IgD-negative memory B cell (primary cell): ENCODE results near the gene CCDC83. TPM values are rescaled to one million over a fixed set of nuclear protein-coding genes. Genes with fewer than 3 reads are reported as not detected.
A peak's percentile ranks its signal among the peaks of the same experiment; 100 is the strongest.

Experiments
- H3K27ac Mint-ChIP-seq, 3 donors: one replicate each; pipeline ENCODE4 v1.8.0; 2020 to 2022; ENCODE audit warnings: mild to moderate bottlenecking in 3 of 3, mixed read lengths in 3 of 3, moderate library complexity in 1 of 3
- H3K27me3 Mint-ChIP-seq: one replicate; pipeline ENCODE4 v1.8.0; 2021; ENCODE audit warnings: mixed read lengths
- H3K36me3 Mint-ChIP-seq: one replicate; pipeline ENCODE4 v1.8.0; 2020; ENCODE audit warnings: mild to moderate bottlenecking, mixed read lengths
- H3K4me1 Mint-ChIP-seq, 3 donors: one replicate each; pipeline ENCODE4 v1.8.0; 2020 to 2022; ENCODE audit warnings: mixed read lengths in 3 of 3, mild to moderate bottlenecking in 1 of 3
- H3K4me3 Mint-ChIP-seq, 4 donors: one replicate each; pipeline ENCODE4 v1.8.0; 2020 to 2022; ENCODE audit warnings: mild to moderate bottlenecking in 4 of 4, mixed read lengths in 4 of 4, moderate library complexity in 3 of 4
- H3K9me3 Mint-ChIP-seq, 3 donors: one replicate each; pipeline ENCODE4 v1.8.0; 2020 to 2021; ENCODE audit warnings: mixed read lengths in 3 of 3, mild to moderate bottlenecking in 1 of 3
- polyA plus RNA-seq: library from polyadenylated mRNA; unstranded; fragments of 300-500 nt; fragmentation: Illumina TruSeq; gene quantifications from one replicate; pipeline ENCODE4 v1.2.3, GENCODE V29; 2021

Gene CCDC83
- polyA plus RNA-seq, 1 donor from 2014 or later = 0.14 TPM

- H3K4me1 Mint-ChIP-seq = no peaks in the 10 kb centered on the region
- H3K27me3 Mint-ChIP-seq = peaks cover 4% of the 10 kb centered on the region
- H3K4me3 Mint-ChIP-seq = no peak overlapping the region
- no peak overlapping the region for H3K27ac Mint-ChIP-seq
- peaks cover 4% of the 10 kb centered on the region for H3K36me3 Mint-ChIP-seq
- peaks cover 0 to 9% (median 6%) of the 10 kb centered on the region in 3 donors for H3K9me3 Mint-ChIP-seq
Observed at GRCh38 chr11:85934596-85935169, 79.5 kb downstream of the CCDC83 start.

GRCh38 chr11:85935751-85936150, 80.6 kb downstream of the CCDC83 start:
- peaks cover 2% of the 10 kb centered on the region for H3K36me3 Mint-ChIP-seq
- H3K9me3 Mint-ChIP-seq = peaks cover 0 to 5% (median 5%) of the 10 kb centered on the region in 3 donors
- H3K4me3 Mint-ChIP-seq = no peak overlapping the region
- peaks cover 3% of the 10 kb centered on the region for H3K27me3 Mint-ChIP-seq
- no peaks in the 10 kb centered on the region for H3K4me1 Mint-ChIP-seq
- H3K27ac Mint-ChIP-seq = no peak overlapping the region

- H3K36me3 Mint-ChIP-seq = peaks cover 2% of the 10 kb centered on the region
Observed at GRCh38 chr11:85937835-85938234, 82.7 kb downstream of the CCDC83 start.

GRCh38 chr11:85939099-85940015, 84.2 kb downstream of the CCDC83 start:
- Mint-ChIP-seq H3K4me3 (no peak overlapping the region), H3K4me1 (no peaks in the 10 kb centered on the region), H3K36me3 (peaks cover 2% of the 10 kb centered on the region), H3K27me3 (no peaks in the 10 kb centered on the region), H3K27ac (no peak overlapping the region), H3K9me3 (peaks cover 0 to 6% (median 5%) of the 10 kb centered on the region in 3 donors)

More at GRCh38 chr11:85937835-85938234, 82.7 kb downstream of the CCDC83 start:
- H3K9me3 Mint-ChIP-seq = peaks cover 0 to 5% (median 4%) of the 10 kb centered on the region in 3 donors
- no peak overlapping the region for H3K27ac Mint-ChIP-seq
- no peak overlapping the region for H3K4me3 Mint-ChIP-seq
- H3K27me3 Mint-ChIP-seq = no peaks in the 10 kb centered on the region
- H3K4me1 Mint-ChIP-seq = no peaks in the 10 kb centered on the region

- H3K4me3 Mint-ChIP-seq = no peak overlapping the region
- peaks cover 4 to 10% (median 7%) of the 10 kb centered on the region in 3 donors for H3K9me3 Mint-ChIP-seq
- no peak overlapping the region for H3K27ac Mint-ChIP-seq
- peaks cover 2% of the 10 kb centered on the region for H3K36me3 Mint-ChIP-seq
- H3K4me1 Mint-ChIP-seq = no peaks in the 10 kb centered on the region
- no peaks in the 10 kb centered on the region for H3K27me3 Mint-ChIP-seq
Observed at GRCh38 chr11:85941380-85941973, 86.3 kb downstream of the CCDC83 start.

GRCh38 chr11:85945296-85945695, 90.1 kb downstream of the CCDC83 start:
- Mint-ChIP-seq H3K27ac (no peak overlapping the region), H3K36me3 (no peaks in the 10 kb centered on the region), H3K27me3 (no peaks in the 10 kb centered on the region), H3K9me3 (peaks cover 4 to 8% (median 7%) of the 10 kb centered on the region in 3 donors), H3K4me3 (no peak overlapping the region), H3K4me1 (peaks cover 0 to 4% (median 2%) of the 10 kb centered on the region in 3 donors)

- Mint-ChIP-seq H3K36me3 (no peaks in the 10 kb centered on the region), H3K4me3 (no peak overlapping the region), H3K27ac (peak overlapping the region in 1 of 3 donors; percentile 2), H3K4me1 (peaks cover 0 to 4% (median 2%) of the 10 kb centered on the region in 3 donors), H3K9me3 (peaks cover 6 to 8% (median 8%) of the 10 kb centered on the region in 3 donors), H3K27me3 (no peaks in the 10 kb centered on the region)
Observed at GRCh38 chr11:85945788-85946187, 90.6 kb downstream of the CCDC83 start.

GRCh38 chr11:85946221-85946620, 91.0 kb downstream of the CCDC83 start:
- H3K4me3 Mint-ChIP-seq = no peak overlapping the region
- H3K27ac Mint-ChIP-seq = peak overlapping the region in 1 of 3 donors; percentile 2
- peaks cover 0 to 4% (median 2%) of the 10 kb centered on the region in 3 donors for H3K4me1 Mint-ChIP-seq
- no peaks in the 10 kb centered on the region for H3K27me3 Mint-ChIP-seq
- no peaks in the 10 kb centered on the region for H3K36me3 Mint-ChIP-seq
- peaks cover 8 to 10% (median 9%) of the 10 kb centered on the region in 3 donors for H3K9me3 Mint-ChIP-seq

GRCh38 chr11:85947431-85948272, 92.5 kb downstream of the CCDC83 start:
- Mint-ChIP-seq H3K27ac (no peak overlapping the region), H3K27me3 (no peaks in the 10 kb centered on the region), H3K4me3 (no peak overlapping the region), H3K36me3 (no peaks in the 10 kb centered on the region), H3K9me3 (peaks cover 8 to 13% (median 12%) of the 10 kb centered on the region in 3 donors), H3K4me1 (peaks cover 0 to 4% (median 2%) of the 10 kb centered on the region in 3 donors)

GRCh38 chr11:85948884-85949283, 93.7 kb downstream of the CCDC83 start:
- Mint-ChIP-seq H3K27me3 (no peaks in the 10 kb centered on the region), H3K9me3 (peaks cover 7 to 23% (median 14%) of the 10 kb centered on the region in 3 donors), H3K4me1 (peaks cover 0 to 4% (median 2%) of the 10 kb centered on the region in 3 donors), H3K4me3 (no peak overlapping the region), H3K27ac (peak overlapping the region in 1 of 3 donors; percentile 34), H3K36me3 (peaks cover 4% of the 10 kb centered on the region)

GRCh38 chr11:85949798-85950197, 94.6 kb downstream of the CCDC83 start:
- H3K36me3 Mint-ChIP-seq = peaks cover 4% of the 10 kb centered on the region
- peaks cover 6 to 26% (median 14%) of the 10 kb centered on the region in 3 donors for H3K9me3 Mint-ChIP-seq
- H3K4me1 Mint-ChIP-seq = peaks cover 0 to 4% (median 2%) of the 10 kb centered on the region in 3 donors
- no peak overlapping the region for H3K27ac Mint-ChIP-seq
- no peak overlapping the region for H3K4me3 Mint-ChIP-seq
- H3K27me3 Mint-ChIP-seq = no peaks in the 10 kb centered on the region

- peaks cover 1 to 29% (median 11%) of the 10 kb centered on the region in 3 donors for H3K9me3 Mint-ChIP-seq
- peaks cover 0 to 4% (median 2%) of the 10 kb centered on the region in 3 donors for H3K4me1 Mint-ChIP-seq
Observed at GRCh38 chr11:85950317-85951048, 95.3 kb downstream of the CCDC83 start.

GRCh38 chr11:85951049-85951405, 95.8 kb downstream of the CCDC83 start:
- H3K4me1 Mint-ChIP-seq = peaks cover 0 to 4% (median 2%) of the 10 kb centered on the region in 3 donors
- H3K27ac Mint-ChIP-seq = peak overlapping the region in 1 of 3 donors; percentile 42
- peaks cover 0 to 24% (median 9%) of the 10 kb centered on the region in 3 donors for H3K9me3 Mint-ChIP-seq

More at GRCh38 chr11:85950317-85951048, 95.3 kb downstream of the CCDC83 start:
- H3K4me3 Mint-ChIP-seq = peak overlapping the region in 1 of 4 donors; percentile 2
- peaks cover 8% of the 10 kb centered on the region for H3K36me3 Mint-ChIP-seq
- no peak overlapping the region for H3K27ac Mint-ChIP-seq
- no peaks in the 10 kb centered on the region for H3K27me3 Mint-ChIP-seq

More at GRCh38 chr11:85951049-85951405, 95.8 kb downstream of the CCDC83 start:
- H3K4me3 Mint-ChIP-seq = peak overlapping the region in 1 of 4 donors; percentile 2
- peaks cover 11% of the 10 kb centered on the region for H3K36me3 Mint-ChIP-seq
- H3K27me3 Mint-ChIP-seq = no peaks in the 10 kb centered on the region
